BLaER1 treated with 17β-estradiol and CSF1 and Interleukin-3, amounts not matched to agents 10 nM and 100 nM (cell line): ENCODE results near the gene PHACTR2.
A peak's percentile ranks its signal among the peaks of the same experiment; 100 is the strongest.

Experiments used
- H3K27ac ChIP-seq, 11 experiments: shearing (Covaris generic); formaldehyde crosslinking; 2 replicates each; pipeline ENCODE4 v1.8.1; 2022
- H3K27me3 ChIP-seq, 11 experiments: shearing (Covaris generic); formaldehyde crosslinking; 2 replicates each; pipeline ENCODE4 v1.8.1; 2022
- H3K36me3 ChIP-seq, 11 experiments: shearing (Covaris generic); formaldehyde crosslinking; 2 replicates each; pipeline ENCODE4 v1.8.1; 2022
- H3K4me1 ChIP-seq, 10 experiments: shearing (Covaris generic); formaldehyde crosslinking; 2 replicates each; pipeline ENCODE4 v1.8.1; 2022
- H3K4me2 ChIP-seq, 11 experiments: shearing (Covaris generic); formaldehyde crosslinking; 2 replicates each; pipeline ENCODE4 v1.8.1; 2022
- H3K4me3 ChIP-seq, 10 experiments: shearing (Covaris generic); formaldehyde crosslinking; 2 replicates each; pipeline ENCODE4 v1.8.1; 2022
- H3K9ac ChIP-seq, 11 experiments: shearing (Covaris generic); formaldehyde crosslinking; 2 replicates each; pipeline ENCODE4 v1.8.1; 2022
- H3K9me3 ChIP-seq, 11 experiments: shearing (Covaris generic); formaldehyde crosslinking; replicated peaks in 1 of 11; 2 replicates each; pipeline ENCODE4 v1.8.1; 2022
- H4K20me1 ChIP-seq, 11 experiments: shearing (Covaris generic); formaldehyde crosslinking; 2 replicates each; pipeline ENCODE4 v1.8.1; 2022
- Cebpa-rat ChIP-seq, 11 experiments: shearing (Covaris generic); IDR thresholded peaks; 2 replicates each; pipeline ENCODE4 v1.8.1; 2022

PHACTR2 gene

GRCh38 chr6:143745166-143746133 lies 67.7 kb downstream of the PHACTR2 start:
- peaks cover 0 to 11% (median 0%) of the 10 kb centered on the region in 11 experiments; a peak in 1 of 22 replicates for H3K36me3 ChIP-seq
- no peaks in the 10 kb centered on the region for H4K20me1 ChIP-seq
- H3K4me3 ChIP-seq, result no peak overlapping the region
- no peak overlapping the region for H3K27ac ChIP-seq
- H3K9me3 ChIP-seq, result peaks cover 0 to 42% (median 4%) of the 10 kb centered on the region in 11 experiments; a peak in 11 of 22 replicates
- no peaks in the 10 kb centered on the region for H3K27me3 ChIP-seq
- H3K4me2 ChIP-seq, result no peak overlapping the region
- no peak for TF ChIP-seq Cebpa-rat (IDR thresholded peaks at IDR 0.05)
- H3K9ac ChIP-seq, result no peak overlapping the region
- peaks cover 0 to 37% (median 12%) of the 10 kb centered on the region in 10 experiments; a peak in 11 of 20 replicates for H3K4me1 ChIP-seq

DNA sequence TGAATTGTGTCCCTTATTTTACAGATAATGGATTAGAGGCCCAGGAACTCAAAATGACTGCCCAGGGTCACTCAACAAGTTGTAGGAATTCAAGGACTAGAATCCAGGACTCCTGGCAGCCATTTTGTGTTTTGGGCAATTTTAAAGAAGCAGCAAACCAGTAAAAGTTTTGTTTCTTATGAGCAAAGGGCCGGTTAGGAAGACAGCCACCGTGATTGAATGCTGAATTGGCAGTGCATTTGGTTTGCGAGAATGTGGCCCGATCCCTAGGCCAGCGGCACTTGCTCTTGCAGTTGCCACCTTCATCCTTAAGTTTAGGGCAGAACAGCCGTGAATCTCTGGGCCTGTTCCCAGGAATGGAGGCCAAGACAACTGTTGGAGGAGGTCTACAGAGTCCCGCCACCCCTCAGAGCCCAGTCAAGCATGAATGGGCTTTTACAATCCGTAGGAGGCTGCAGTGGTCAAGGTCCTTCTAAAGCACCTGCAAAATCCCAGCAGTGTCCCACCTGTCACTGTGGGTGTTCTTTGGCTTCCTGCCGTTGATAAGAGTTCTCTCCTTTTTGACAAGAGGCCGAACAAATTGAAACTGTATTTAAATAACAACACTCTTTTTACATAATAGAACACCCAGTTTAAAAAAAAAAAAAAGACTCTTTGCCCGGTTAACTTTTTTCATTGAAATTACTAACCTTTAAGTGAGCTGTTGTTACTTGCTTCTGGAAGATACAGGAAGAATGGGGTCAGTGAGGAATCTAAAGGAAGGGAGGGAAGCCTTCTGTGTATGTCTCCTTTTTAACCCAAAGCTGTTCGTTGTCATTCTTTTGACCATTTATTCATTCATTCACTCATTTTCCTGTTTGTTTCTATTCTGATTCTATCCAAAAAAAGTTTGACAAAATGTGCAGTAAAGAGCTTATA lies 68.7 kb downstream of the PHACTR2 start:
- H3K4me3 ChIP-seq, result no peak overlapping the region
- no peak overlapping the region for H3K9ac ChIP-seq
- H3K27me3 ChIP-seq, result no peaks in the 10 kb centered on the region
- H3K4me1 ChIP-seq, result peaks cover 0 to 27% (median 7%) of the 10 kb centered on the region in 10 experiments; a peak in 11 of 20 replicates
- no peak overlapping the region for H3K4me2 ChIP-seq
- no peak overlapping the region for H3K27ac ChIP-seq
- peaks cover 0 to 11% (median 0%) of the 10 kb centered on the region in 11 experiments; a peak in 1 of 22 replicates for H3K36me3 ChIP-seq
- TF ChIP-seq Cebpa-rat (IDR thresholded peaks at IDR 0.05), result no peak
- H3K9me3 ChIP-seq, result peaks cover 0 to 31% (median 4%) of the 10 kb centered on the region in 11 experiments; a peak in 10 of 22 replicates
- no peaks in the 10 kb centered on the region for H4K20me1 ChIP-seq

DNA sequence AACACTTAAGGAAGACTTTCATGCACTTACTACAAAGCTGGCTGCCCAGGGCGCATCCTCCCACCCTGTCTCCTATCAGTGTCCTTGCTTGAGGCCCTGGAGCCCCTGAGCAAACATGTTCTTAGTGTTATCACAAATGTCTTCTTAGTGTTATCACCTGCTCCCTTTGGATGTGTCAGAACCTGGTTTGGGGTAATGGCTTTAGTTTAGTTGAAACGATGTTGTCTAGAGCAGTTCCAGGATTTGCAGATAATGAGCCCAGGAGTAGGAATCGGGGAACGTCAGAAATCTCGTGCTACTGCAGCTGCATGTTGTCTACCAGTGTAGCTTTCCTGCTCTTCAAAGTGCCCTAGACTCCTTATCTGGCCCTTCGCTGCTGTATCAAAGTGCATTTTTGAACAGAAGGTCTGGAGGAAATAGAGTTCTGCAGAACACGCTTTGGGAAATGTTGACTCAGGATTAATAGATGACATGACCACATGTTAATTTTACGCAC lies 69.6 kb downstream of the PHACTR2 start:
- no peak for TF ChIP-seq Cebpa-rat (IDR thresholded peaks at IDR 0.05)
- no peak overlapping the region for H3K27ac ChIP-seq
- H4K20me1 ChIP-seq, result no peaks in the 10 kb centered on the region
- no peaks in the 10 kb centered on the region for H3K27me3 ChIP-seq
- peaks cover 0 to 11% (median 0%) of the 10 kb centered on the region in 11 experiments; a peak in 1 of 22 replicates for H3K36me3 ChIP-seq
- no peak overlapping the region for H3K4me2 ChIP-seq
- H3K4me3 ChIP-seq, result no peak overlapping the region
- H3K9ac ChIP-seq, result no peak overlapping the region
- H3K9me3 ChIP-seq, result peaks cover 0 to 22% (median 0%) of the 10 kb centered on the region in 11 experiments; a peak in 9 of 22 replicates
- peaks cover 0 to 18% (median under 1%) of the 10 kb centered on the region in 10 experiments; a peak in 9 of 20 replicates for H3K4me1 ChIP-seq

GRCh38 chr6:143749891-143750290 lies 72.1 kb downstream of the PHACTR2 start:
- H3K27ac ChIP-seq, result no peak overlapping the region
- no peaks in the 10 kb centered on the region for H4K20me1 ChIP-seq
- TF ChIP-seq Cebpa-rat (IDR thresholded peaks at IDR 0.05), result no peak
- H3K4me2 ChIP-seq, result no peak overlapping the region
- no peaks in the 10 kb centered on the region for H3K27me3 ChIP-seq
- H3K4me3 ChIP-seq, result no peak overlapping the region
- no peaks in the 10 kb centered on the region for H3K9me3 ChIP-seq
- no peak overlapping the region for H3K9ac ChIP-seq
- 0 out of 22 replicates have a peak, but pooled peaks cover 0 to 11% (median 0%) of the 10 kb centered on the region in 11 experiments for H3K36me3 ChIP-seq
- H3K4me1 ChIP-seq, result peaks cover 0 to 16% (median 0%) of the 10 kb centered on the region in 10 experiments; a peak in 7 of 20 replicates

DNA sequence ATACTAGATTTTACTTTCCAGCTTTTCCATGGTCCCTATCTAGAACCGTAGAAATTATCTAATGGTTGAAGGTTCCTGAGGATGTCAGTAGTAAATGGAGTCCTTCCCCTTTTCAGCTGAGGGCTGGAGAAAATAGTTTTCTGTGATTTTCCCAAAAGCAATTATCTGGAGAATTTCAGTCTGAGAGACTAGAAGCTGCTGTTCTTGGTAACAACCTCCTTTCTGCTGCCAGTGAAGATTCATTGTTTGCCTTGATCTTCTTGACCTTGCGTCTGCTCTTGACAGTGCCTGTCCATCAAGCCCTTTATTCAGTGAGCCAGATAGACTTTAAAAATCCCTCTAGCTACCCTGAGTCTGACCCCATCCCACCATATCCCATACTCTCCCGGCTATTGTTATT lies 73.1 kb downstream of the PHACTR2 start:
- H3K9ac ChIP-seq, result no peak overlapping the region
- H3K4me1 ChIP-seq, result peaks cover 0 to 16% (median 0%) of the 10 kb centered on the region in 10 experiments; a peak in 8 of 20 replicates
- H3K4me3 ChIP-seq, result no peak overlapping the region
- no peaks in the 10 kb centered on the region for H3K27me3 ChIP-seq
- 0 out of 22 replicates have a peak, but pooled peaks cover 0 to under 1% (median 0%) of the 10 kb centered on the region in 11 experiments for H3K9me3 ChIP-seq
- H3K4me2 ChIP-seq, result no peak overlapping the region
- H4K20me1 ChIP-seq, result no peaks in the 10 kb centered on the region
- no peak for TF ChIP-seq Cebpa-rat (IDR thresholded peaks at IDR 0.05)
- H3K27ac ChIP-seq, result no peak overlapping the region
- peaks cover 0 to 18% (median 0%) of the 10 kb centered on the region in 11 experiments; a peak in 7 of 22 replicates for H3K36me3 ChIP-seq

DNA sequence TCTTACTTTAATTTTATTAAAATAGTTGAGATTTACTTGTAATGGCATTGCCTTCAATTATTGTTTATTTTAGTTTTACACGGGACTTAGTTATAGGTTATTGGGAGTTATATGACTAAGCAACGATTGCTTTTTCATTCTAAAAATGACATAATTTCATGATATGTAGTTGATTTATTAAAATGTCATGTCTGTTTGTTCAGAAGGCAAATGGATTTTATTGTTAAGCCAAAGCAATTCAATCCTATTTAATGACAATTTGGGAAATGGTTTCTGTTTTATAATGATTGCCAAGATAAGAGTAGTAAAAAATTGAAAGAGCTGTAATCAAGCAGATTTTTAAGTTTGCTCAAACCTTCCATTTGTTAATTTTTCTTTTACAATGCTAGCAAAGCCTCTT lies 74.7 kb downstream of the PHACTR2 start:
- H3K27me3 ChIP-seq, result no peaks in the 10 kb centered on the region
- no peak for TF ChIP-seq Cebpa-rat (IDR thresholded peaks at IDR 0.05)
- no peak overlapping the region for H3K4me2 ChIP-seq
- peaks cover 0 to 26% (median 5%) of the 10 kb centered on the region in 11 experiments; a peak in 8 of 22 replicates for H3K36me3 ChIP-seq
- peaks cover 0 to 15% (median 0%) of the 10 kb centered on the region in 10 experiments; a peak in 8 of 20 replicates for H3K4me1 ChIP-seq
- H3K9ac ChIP-seq, result no peak overlapping the region
- no peaks in the 10 kb centered on the region for H4K20me1 ChIP-seq
- H3K9me3 ChIP-seq, result peaks cover 0 to 4% (median 0%) of the 10 kb centered on the region in 11 experiments; a peak in 1 of 22 replicates
- no peak overlapping the region for H3K27ac ChIP-seq
- H3K4me3 ChIP-seq, result no peak overlapping the region

DNA sequence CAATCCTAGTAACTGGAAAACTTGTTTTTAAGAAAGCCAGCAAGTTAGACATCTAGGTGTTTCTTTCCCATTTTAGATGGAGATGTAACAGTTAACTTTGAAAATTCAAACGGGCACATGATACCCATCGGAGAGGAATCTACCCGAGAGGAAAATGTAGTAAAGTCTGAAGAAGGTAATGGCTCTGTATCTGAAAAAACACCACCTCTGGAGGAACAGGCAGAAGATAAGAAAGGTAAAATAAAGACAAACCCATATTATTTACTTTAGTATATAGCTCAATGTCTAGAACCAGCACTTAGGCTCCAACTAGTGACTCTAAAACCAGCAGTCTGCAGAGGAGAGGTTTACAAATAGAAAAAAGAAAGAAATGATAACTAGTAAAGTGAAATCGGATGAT lies 75.9 kb downstream of the PHACTR2 start:
- peaks cover 0 to 4% (median 0%) of the 10 kb centered on the region in 11 experiments; a peak in 1 of 22 replicates for H3K9me3 ChIP-seq
- no peak overlapping the region for H3K4me3 ChIP-seq
- no peak overlapping the region for H3K4me2 ChIP-seq
- peaks cover 0 to 17% (median under 1%) of the 10 kb centered on the region in 10 experiments; a peak in 8 of 20 replicates for H3K4me1 ChIP-seq
- no peaks in the 10 kb centered on the region for H4K20me1 ChIP-seq
- H3K36me3 ChIP-seq, result peaks cover 0 to 27% (median 5%) of the 10 kb centered on the region in 11 experiments; a peak in 9 of 22 replicates
- H3K27me3 ChIP-seq, result no peaks in the 10 kb centered on the region
- no peak for TF ChIP-seq Cebpa-rat (IDR thresholded peaks at IDR 0.05)
- H3K9ac ChIP-seq, result no peak overlapping the region
- no peak overlapping the region for H3K27ac ChIP-seq

GRCh38 chr6:143754204-143754603 lies 76.4 kb downstream of the PHACTR2 start:
- no peak for TF ChIP-seq Cebpa-rat (IDR thresholded peaks at IDR 0.05)
- Histone ChIP-seq H3K4me3 (no peak overlapping the region), H3K27ac (no peak overlapping the region), H3K27me3 (no peaks in the 10 kb centered on the region), H3K36me3 (peaks cover 0 to 27% (median 5%) of the 10 kb centered on the region in 11 experiments; a peak in 9 of 22 replicates), H4K20me1 (no peaks in the 10 kb centered on the region), H3K9me3 (peaks cover 0 to 4% (median 0%) of the 10 kb centered on the region in 11 experiments; a peak in 1 of 22 replicates), H3K4me2 (peak overlapping the region in 2 of 11 experiments; percentile 28 to 37; a peak in 3 of 22 replicates), H3K4me1 (peaks cover 2 to 22% (median 5%) of the 10 kb centered on the region in 10 experiments), H3K9ac (no peak overlapping the region)
